ENCODE measurements around the gene SNTG2.
"Not testable (repeated sequence)": the region's sequence is repeated elsewhere in the genome, so short reads cannot be mapped to it uniquely, and the experiment has no call there.

The SNTG2 gene

GRCh38 chr2:1209246-1209645, 258.6 kb downstream of the SNTG2 start:
- no peak for DNase-seq

GRCh38 chr2:1209761-1210160, 259.1 kb downstream of the SNTG2 start:
- no peak for DNase-seq

DNA sequence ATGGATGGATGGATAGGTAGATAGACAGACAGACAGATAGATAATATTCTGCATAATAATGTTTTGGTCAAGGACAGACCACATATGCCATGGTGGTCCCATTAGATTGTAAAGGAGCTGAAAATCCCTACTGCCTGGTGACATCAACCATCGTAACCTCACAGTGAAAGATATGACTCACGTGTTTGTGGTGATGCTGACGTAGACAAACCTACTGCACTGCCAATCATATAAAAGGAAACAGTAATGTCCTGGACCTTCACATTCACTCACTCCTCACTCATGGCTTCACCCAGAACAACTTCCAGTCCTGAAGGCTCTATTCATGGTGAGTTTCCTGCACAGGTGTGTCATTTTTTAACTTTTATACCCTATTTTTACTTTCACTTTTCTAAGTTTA, 259.7 kb downstream of the SNTG2 start:
- DNase-seq: no peak

GRCh38 chr2:1219901-1220573, 269.4 kb downstream of the SNTG2 start:
- DNase-seq: no peak

DNA sequence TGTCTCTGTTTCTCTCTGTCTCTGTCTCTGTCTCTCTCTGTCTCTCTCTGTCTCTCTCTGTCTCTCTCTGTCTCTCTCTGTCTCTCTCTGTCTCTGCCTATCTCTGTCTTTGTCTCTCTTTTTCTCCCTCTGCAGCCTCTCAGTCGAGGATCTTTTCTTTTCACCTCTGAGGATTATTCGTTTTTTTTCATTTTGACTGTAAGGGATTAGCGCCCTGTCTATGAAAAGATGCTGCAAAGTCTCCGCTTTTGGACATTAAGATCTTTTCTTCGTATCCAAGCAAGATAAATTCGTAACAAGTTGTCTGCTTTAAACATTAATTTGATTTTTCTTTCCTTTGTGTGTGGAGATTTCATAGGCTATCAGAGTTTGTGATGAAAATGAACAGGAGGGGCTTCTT, 271.4 kb downstream of the SNTG2 start:
- DNase-seq: no peak

DNA sequence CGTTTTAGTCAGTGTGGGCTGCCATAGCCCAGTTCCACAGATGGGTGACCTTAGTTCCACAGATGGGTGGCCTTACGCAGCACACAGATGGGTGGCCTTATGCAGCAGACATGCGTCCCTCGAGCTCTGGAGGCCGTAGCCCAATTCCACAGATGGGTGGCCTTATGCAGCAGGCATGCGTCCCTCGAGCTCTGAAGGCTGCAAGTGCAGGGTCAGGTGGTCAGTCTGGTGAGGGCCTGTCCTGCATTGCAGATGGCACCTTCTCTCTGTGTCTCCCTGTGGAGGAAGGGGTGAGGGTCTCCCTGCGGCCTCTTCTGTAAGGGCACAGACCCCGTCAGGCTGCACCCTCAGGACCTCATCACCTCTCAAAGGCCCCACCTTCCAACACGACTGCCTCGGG, 273.1 kb downstream of the SNTG2 start:
- DNase-seq: no peak

GRCh38 chr2:1224901-1225300, 274.3 kb downstream of the SNTG2 start:
- DNase-seq: no peak

GRCh38 chr2:1226766-1227165, 276.1 kb downstream of the SNTG2 start:
- DNase-seq: peak; percentile 18

DNA sequence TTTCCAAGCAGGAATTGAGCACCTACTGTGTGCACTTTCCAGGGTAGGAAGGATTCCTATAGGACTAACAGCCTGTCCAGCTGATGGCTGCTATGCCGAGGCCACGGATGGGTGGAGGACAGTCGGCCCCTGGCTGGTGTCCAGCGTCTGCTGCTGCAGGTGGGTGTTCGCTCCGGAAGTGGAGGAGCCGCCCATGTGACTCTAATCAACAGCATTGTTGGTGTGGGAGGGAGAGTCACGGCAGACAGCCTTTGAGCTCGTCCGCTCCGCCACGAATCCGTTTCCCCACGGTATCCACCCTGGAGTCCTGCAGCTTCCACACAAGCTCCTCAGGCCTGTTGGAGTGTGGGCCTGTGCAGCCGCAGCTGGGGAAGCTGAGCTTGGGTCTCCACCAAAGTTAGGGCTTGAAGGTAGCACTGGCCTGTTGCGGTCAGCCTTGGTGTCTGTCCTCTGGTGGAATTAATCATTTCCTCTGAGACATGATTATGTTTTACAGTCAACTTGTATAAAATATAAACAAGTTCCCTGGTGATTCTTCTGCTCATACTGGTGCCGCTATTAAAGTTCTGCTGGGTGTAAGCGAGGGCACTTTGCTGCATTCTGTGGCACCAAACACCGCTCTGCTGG, 276.7 kb downstream of the SNTG2 start:
- DNase-seq: no peak

DNA sequence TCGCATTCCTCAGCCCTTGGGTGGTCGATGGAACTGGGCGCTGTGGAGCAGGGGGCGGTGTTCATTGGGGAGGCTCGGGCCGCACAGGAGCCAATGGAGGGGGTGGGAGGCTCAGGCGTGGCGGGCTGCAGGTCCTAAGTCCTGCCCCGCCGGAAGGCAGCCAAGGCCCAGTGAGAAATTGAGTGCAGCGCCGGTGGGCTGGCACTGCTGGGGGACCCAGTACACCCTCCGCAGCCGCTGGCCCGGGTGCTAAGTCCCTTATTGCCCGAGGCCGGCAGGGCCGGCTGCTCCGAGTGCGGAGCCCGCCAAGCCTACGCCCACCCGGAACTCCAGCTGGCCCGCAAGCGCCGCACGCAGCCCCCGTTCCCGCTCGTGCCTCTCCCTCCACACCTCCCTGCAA, 278.9 kb downstream of the SNTG2 start:
- not testable (repeated sequence) for DNase-seq

DNA sequence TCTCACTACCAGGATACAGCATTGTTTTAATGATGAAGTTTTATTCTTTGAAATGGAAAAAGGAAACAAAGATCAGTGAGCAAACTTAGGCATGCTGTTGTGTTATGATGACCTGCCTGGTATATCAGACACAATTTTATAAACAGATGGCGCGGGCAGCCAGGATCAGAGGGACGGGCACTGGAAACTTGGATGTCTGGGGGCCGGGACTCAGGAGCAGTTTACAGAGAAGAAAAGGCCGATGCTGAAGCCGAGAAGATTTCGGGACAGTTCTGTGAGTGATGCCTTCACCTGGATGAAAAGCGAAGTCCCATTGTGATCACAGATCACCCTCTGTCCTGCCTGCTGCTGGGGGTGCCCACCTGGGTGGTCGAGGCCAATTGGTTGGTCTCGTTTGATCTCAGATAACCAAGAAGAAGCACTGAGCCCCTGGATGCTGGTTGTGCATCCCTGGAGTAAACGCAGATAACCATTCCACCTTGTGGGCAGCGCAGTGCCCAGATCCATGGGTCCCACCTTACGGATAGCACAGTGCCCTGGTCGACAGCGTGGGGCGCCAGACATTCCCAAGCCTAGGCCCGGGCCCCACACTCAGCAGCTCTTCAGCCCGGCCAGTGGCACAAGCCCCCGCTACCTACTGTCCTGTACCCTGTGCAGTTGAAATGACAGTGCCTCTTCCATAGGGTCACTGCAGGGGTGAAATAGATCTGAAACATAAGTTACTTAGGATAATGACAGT, 279.7 kb downstream of the SNTG2 start:
- DNase-seq: no peak

GRCh38 chr2:1231466-1232063, 280.9 kb downstream of the SNTG2 start:
- peak; percentile 57 for DNase-seq

- no peak for DNase-seq
These were observed 282.6 kb downstream of the SNTG2 start for GRCh38 chr2:1233281-1233680.

DNA sequence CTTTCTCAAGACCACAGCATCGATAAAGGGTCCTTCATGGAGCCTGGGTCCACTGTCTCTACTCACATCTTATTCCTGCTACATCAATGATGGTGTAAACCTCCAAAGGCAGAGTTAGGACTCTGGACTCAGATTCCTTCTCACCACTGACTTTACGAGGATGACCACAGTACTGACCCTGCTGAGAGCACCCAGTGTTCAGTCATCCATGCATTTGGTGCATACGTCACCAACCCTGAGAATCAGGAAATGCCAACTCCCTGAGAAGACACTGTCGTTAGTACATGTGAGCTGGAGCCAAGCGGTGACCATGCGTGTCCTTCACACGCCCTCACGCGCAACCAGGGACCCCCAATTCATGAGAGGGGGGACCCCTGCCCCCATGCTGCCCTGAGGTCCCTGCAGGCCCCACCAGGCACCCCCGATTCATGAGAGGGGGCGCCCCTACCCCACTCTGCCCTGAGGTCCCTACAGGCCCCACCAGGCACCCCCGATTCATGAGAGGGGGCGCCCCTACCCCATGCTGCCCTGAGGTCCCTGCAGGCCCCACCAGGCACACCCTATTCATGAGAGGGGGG, 284.2 kb downstream of the SNTG2 start:
- no peak for DNase-seq

- no peak for DNase-seq
These were observed 285.2 kb downstream of the SNTG2 start for GRCh38 chr2:1235806-1236205.

DNA sequence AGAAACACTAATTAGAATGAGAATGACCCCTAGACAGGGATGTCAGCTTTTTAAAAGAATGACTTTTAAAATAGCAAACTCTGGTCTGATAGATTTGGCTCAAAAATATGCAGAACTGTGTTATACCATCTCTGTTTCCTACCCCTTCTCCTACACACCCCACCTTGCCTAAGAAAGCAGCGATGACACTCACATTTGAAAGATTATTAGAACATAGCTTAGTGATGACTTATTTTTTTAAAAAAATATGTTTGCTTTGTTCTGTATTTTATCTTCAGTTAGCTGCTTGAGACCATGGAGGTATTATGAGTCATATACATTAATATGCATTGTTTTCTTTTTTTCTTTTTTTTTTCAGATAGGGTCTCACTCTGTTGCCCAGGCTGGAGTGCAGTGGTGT, 286.0 kb downstream of the SNTG2 start:
- DNase-seq: no peak

DNA sequence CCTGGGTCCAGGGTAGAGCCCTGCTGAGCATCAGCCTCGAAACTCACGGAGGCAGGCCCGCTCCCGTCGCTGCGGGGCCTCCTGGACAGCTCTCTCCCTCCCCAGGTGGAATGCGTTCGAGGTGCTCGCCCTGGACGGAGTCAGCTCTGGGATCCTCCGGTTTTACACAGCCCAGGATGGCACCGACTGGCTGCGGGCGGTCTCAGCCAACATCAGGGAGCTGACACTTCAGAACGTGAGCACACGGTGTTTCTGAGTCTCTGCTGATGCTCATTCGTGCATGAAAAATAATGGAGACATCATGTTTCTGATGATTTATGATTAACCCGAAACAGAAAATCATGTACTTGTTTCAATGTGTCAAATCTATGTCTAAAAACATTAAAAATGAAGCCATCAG, 287.1 kb downstream of the SNTG2 start:
- DNase-seq: no peak

DNA sequence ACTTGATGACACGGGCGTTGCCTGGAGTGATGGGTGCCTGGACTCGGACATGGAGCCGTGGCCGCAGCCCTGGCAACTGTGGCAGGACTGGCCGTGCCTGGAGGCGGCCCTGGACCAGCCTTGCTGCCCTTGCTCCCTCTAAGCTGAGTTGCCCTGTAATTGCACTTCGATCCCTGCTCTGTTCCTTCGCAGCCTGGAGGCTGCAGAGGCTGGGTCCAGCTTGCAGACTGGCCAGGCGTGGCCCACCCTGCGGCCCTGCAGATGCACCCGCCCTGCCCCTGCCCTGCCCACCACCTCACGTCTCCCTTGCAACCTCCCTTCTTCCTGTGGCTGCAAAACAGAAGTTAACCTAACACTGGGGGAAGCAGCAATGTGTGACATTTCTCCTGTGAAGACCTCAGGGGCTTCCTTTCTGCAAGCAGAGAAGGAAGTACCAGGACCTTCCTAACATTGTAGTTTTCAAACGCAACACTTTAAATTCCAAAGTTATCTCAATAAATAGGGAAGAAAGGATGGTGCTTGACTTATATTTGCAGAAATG, 288.0 kb downstream of the SNTG2 start:
- no peak for DNase-seq

DNA sequence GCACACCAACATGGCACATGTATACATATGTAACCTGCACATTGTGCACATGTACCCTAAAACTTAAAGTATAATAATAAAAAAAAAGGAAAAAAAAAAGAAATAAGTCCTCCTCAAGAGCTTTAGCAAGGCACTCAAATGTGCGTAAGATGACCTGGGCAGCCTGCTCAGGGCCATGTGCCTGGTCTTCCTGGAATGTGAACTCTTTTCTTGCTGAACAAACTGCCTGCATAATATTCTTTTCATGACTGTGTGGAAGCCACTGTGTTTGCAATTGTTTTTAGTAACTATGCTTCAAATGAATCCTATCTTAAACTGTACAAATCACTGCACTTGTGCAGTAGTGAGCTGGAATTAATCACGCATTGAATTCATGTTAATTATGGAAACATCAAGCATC, 294.5 kb downstream of the SNTG2 start:
- no peak for DNase-seq

- DNase-seq: no peak
These were observed 295.6 kb downstream of the SNTG2 start for GRCh38 chr2:1246239-1246638.

GRCh38 chr2:1246991-1247390, 296.3 kb downstream of the SNTG2 start:
- no peak for DNase-seq

DNA sequence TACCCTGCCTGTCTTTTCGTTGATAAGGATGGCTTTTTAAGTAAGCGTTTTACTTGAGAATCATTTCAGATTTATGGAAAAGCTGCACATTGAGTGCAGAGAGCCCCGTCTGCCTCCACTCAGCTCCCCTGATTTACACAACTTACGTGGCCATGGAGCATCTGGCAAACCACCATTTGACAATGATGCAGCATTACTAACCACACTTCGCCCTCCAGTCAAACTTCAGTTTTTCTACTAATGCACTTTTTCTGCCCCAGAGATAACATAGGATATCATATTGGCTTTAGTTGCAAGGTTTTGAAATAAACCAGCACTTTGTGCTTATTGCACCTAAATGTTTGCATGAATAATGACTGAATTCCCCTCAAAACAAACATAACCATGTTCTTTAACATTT, 297.5 kb downstream of the SNTG2 start:
- DNase-seq: no peak
